Ishikawa (cell line): ENCODE results near the gene SPAST.

Experiments used
- CEBPB ChIP-seq: IDR thresholded peaks from 2 replicates; pipeline ENCODE4 v1.6.1; 2012
- CREB1 ChIP-seq: IDR thresholded peaks from 2 replicates; pipeline ENCODE4 v1.6.1; 2012; ENCODE audit warnings: low read depth
- EGR1 ChIP-seq: IDR thresholded peaks from 2 replicates; pipeline ENCODE4 v1.6.1; 2012
- EP300 ChIP-seq: IDR thresholded peaks from 2 replicates; pipeline ENCODE4 v1.6.1; 2012; ENCODE audit warnings: borderline replicate concordance
- FOXM1 ChIP-seq: IDR thresholded peaks from 2 replicates; pipeline ENCODE4 v1.6.1; 2012; ENCODE audit warnings: low read depth, borderline replicate concordance
- MAX ChIP-seq: IDR thresholded peaks from 2 replicates; pipeline ENCODE4 v1.6.1; 2012
- NFIC ChIP-seq: IDR thresholded peaks from 2 replicates; pipeline ENCODE4 v1.6.1; 2012
- RAD21 ChIP-seq: IDR thresholded peaks from 2 replicates; pipeline ENCODE4 v1.6.1; 2012; ENCODE audit warnings: low read depth
- REST ChIP-seq: IDR thresholded peaks from 2 replicates; pipeline ENCODE4 v1.6.1; 2012; ENCODE audit warnings: low read depth, mild to moderate bottlenecking
- TAF1 ChIP-seq: IDR thresholded peaks from 2 replicates; pipeline ENCODE4 v1.6.1; 2012; ENCODE audit warnings: low read depth, mild to moderate bottlenecking
- TCF12 ChIP-seq: IDR thresholded peaks from 2 replicates; pipeline ENCODE4 v1.6.1; 2012; ENCODE audit warnings: low read depth
- TEAD4 ChIP-seq: IDR thresholded peaks from 2 replicates; pipeline ENCODE4 v1.6.1; 2012
- YY1 ChIP-seq: IDR thresholded peaks from 2 replicates; pipeline ENCODE4 v1.6.1; 2012; ENCODE audit warnings: low read depth
- ZBTB7A ChIP-seq: IDR thresholded peaks from 2 replicates; pipeline ENCODE4 v1.6.1; 2012; ENCODE audit warnings: low read depth
- TF ChIP-seq, protein P1 (sequence below): IDR thresholded peaks from 2 replicates; pipeline ENCODE4 v1.6.1; 2012

SPAST gene

GRCh38 chr2:32061973-32062861, 1.1 kb upstream of the SPAST start:
- TF ChIP-seq TEAD4 (no peak), FOXM1 (no peak), CEBPB (no peak), EGR1 (no peak), NFIC (no peak), ZBTB7A (no peak), REST (no peak), TCF12 (no peak), EP300 (no peak)

DNA sequence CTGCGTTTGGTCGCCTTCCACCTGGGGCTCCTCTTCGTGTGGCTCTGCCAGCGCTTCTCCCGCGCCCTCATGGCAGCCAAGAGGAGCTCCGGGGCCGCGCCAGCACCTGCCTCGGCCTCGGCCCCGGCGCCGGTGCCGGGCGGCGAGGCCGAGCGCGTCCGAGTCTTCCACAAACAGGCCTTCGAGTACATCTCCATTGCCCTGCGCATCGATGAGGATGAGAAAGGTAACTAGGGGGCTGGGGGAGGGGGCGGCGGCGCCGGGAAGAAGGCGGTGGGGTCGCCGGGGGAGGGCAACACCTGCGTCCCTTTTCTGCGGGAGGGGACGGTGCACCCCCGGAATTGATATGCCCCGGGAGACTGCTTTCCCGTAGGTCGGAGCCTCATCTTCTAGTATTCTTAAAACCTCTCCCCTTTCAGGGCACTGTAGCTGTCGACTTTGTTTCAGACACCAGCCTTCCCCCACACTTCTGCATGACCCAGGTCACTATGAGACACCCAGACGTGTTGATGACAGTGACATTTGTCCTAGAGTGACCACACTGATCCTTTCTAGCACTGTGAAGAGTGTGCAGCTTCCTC, 755 bp downstream of the SPAST start:
- TF ChIP-seq NFIC (no peak), TEAD4 (no peak), EP300 (no peak), ZBTB7A (no peak), REST (no peak), CREB1 (no peak), RAD21 (no peak), TAF1 (no peak), MAX (no peak), FOXM1 (no peak), CEBPB (no peak)
- TF ChIP-seq, protein P1, sequence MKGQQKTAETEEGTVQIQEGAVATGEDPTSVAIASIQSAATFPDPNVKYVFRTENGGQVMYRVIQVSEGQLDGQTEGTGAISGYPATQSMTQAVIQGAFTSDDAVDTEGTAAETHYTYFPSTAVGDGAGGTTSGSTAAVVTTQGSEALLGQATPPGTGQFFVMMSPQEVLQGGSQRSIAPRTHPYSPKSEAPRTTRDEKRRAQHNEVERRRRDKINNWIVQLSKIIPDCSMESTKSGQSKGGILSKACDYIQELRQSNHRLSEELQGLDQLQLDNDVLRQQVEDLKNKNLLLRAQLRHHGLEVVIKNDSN: no peak

DNA sequence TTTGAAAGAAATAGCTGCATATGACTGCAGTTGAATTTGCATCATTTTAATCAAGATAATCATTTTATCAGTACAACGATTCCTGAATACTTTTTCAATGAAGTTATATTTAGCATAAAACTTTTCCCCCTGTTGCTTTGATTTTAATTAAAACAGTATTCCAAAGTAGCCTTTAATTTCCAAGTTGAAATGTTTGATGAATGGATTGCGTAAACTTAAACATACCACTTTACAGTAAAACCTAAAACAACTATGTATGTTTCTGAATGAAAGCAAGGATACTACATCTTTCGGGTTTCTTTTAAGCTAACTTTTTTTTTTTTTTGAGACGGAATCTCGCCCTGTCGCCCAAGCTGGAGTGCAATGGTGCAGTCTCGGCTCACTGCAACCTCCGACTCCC, 1.4 kb downstream of the SPAST start:
- TF ChIP-seq TEAD4 (no peak), RAD21 (no peak), MAX (no peak), EP300 (no peak), ZBTB7A (no peak), CREB1 (no peak), TCF12 (no peak), EGR1 (no peak), NFIC (no peak), FOXM1 (no peak), YY1 (no peak), CEBPB (no peak), TAF1 (no peak), REST (no peak)
- TF ChIP-seq, protein P1: no peak

DNA sequence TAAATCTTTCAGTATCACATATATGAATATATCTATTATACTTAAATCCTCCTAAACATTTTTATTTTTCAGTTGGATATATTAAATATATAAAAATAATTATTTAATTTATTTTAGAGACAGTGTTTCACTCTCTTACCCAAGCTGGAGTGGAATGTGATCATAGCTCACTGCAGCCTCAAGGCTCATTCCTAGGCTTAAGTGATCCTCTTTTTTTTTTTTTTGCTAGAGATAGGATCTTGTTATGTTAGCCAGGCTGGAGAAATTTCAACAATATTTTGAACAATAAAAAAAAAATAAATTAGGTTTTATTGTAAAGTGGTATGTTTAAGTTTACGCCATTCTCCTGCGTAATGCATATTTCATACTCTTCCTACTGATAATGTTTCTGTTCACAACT, 4.2 kb downstream of the SPAST start:
- TF ChIP-seq RAD21 (no peak), CEBPB (no peak), EGR1 (no peak), TAF1 (no peak), TCF12 (no peak), MAX (no peak), REST (no peak), ZBTB7A (no peak), TEAD4 (no peak), NFIC (no peak), CREB1 (no peak), EP300 (no peak), FOXM1 (no peak), YY1 (no peak)
- TF ChIP-seq, protein P1: no peak
